Neutrophil (primary cell): ENCODE results near the gene SPEF1.

ENCODE experiments used
- H3K27ac ChIP-seq: fragments of 200-600 bp; sonication (generic); 2 replicates; pipeline ENCODE4 v1.5.1; 2016; ENCODE audit warnings: mild to moderate bottlenecking, moderate library complexity
- H3K27me3 ChIP-seq: fragments of 200-600 bp; sonication (generic); 2 replicates; pipeline ENCODE4 v1.6.0; 2016; ENCODE audit warnings: mild to moderate bottlenecking
- H3K36me3 ChIP-seq: fragments of 200-600 bp; sonication (generic); 2 replicates; pipeline ENCODE4 v1.5.1; 2017
- H3K4me1 ChIP-seq, 2 experiments: fragments of 200-600 bp in 1 of 2; sonication (generic) in 1 of 2; 1 replicate in 1 of 2; 2 replicates in 1 of 2; pipeline versions ENCODE4 v1.5.1 to v1.6.1; 2013 to 2016; ENCODE audit warnings: low read depth in 1 of 2, low read length in 1 of 2, mild to moderate bottlenecking in 1 of 2, moderate library complexity in 1 of 2; ENCODE audit not compliant: control insufficient read depth in 1 of 2, insufficient read depth in 1 of 2
- H3K4me3 ChIP-seq, 2 experiments: fragments of 200-600 bp in 1 of 2; sonication (generic) in 1 of 2; 1 replicate in 1 of 2; 2 replicates in 1 of 2; pipeline ENCODE4 v1.5.1; 2013 to 2016; ENCODE audit warnings: low read depth in 1 of 2, low read length in 1 of 2, mild to moderate bottlenecking in 1 of 2, moderate library complexity in 1 of 2
- H3K9me3 ChIP-seq: fragments of 200-600 bp; sonication (generic); 2 replicates; pipeline ENCODE4 v1.5.1; 2016
- TF ChIP-seq, protein P1 (sequence below): fragments of 200-600 bp; sonication (generic); IDR thresholded peaks from 2 replicates; pipeline ENCODE4 v1.5.1; 2016; ENCODE audit warnings: antibody characterized with exemption

Gene SPEF1

DNA sequence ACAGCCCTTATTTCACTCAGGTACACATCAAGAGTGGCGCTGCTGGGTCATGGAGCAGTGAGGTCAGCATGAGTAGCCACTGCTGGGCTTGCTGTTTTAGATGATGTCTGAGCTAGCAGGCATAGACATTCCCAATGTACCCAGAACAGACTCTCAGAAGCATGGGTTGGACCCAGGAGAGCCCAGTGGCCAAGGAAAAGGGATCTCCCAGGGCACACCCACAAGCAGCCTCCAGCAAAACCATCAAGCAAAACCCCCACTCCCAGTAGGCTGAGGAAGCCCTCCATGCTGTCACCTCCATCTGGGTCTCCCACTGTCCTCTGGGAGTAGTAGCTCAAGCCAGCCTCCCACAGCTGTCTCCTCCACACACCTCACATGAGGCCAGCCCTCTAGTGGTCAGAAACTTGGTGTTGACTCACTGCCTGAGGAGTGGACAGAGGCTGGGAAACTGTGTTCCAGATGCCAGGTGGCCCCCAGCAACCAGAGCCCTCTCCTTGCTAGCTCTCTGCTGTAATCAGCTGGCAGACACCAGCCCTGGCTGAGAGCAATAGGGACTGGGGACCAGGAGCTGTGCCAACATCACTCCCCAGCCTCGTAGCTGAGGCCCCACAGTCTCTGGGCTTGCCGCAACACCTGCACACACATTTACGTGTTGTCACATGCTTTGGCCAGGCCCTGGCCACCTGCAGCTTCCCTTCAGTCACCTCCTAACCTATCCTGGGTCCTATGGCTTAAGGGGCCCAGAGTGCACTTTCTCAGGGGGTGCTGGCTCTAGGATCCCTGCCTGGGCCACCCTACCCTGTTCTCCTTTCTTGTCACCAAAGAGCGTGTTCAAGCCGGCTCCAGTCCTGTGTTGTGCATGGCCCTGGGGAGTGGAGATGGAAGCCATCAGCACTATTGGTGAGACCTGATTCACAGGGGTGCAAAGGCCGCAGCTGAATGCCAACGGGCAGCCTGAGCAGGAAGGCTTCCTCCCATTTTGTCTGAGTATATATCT lies 37.2 kb upstream of the SPEF1 start:
- TF ChIP-seq, protein P1, sequence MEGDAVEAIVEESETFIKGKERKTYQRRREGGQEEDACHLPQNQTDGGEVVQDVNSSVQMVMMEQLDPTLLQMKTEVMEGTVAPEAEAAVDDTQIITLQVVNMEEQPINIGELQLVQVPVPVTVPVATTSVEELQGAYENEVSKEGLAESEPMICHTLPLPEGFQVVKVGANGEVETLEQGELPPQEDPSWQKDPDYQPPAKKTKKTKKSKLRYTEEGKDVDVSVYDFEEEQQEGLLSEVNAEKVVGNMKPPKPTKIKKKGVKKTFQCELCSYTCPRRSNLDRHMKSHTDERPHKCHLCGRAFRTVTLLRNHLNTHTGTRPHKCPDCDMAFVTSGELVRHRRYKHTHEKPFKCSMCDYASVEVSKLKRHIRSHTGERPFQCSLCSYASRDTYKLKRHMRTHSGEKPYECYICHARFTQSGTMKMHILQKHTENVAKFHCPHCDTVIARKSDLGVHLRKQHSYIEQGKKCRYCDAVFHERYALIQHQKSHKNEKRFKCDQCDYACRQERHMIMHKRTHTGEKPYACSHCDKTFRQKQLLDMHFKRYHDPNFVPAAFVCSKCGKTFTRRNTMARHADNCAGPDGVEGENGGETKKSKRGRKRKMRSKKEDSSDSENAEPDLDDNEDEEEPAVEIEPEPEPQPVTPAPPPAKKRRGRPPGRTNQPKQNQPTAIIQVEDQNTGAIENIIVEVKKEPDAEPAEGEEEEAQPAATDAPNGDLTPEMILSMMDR: no peak
- Histone ChIP-seq H3K4me1 (peaks cover 15 to 16% of the 10 kb centered on the region in 2 experiments), H3K27me3 (peaks cover 1% of the 10 kb centered on the region), H3K27ac (no peak overlapping the region), H3K4me3 (no peak overlapping the region), H3K36me3 (peaks cover 10% of the 10 kb centered on the region), H3K9me3 (no peaks in the 10 kb centered on the region)

DNA sequence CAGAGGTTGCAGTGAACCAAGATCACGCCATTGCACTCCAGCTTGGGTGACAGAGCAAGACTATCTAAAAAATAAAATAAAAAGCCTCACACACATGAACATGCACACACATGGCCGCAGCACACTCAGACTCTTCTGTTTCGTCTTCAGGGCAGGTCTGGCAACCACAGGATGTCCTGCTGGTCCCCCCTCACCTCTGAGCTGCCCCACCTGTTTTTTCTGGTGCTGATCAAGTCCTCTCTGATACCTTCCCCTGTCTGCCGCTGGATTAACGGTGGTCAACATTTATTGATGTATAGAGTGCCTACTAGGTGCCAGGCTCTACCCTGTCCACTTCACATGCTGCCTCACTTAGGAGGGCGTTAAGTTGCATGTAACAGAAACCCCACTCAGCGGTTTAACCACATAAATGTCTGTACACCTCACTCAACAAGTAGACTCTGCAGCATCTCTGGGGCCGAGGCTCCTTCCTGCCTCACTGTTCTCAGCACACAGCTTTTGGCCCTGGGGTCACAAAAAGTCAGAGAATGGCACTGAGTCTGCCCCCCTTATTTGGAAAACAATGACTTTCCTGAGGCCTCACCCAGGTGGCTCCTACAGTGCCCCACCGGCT lies 34.6 kb upstream of the SPEF1 start:
- Histone ChIP-seq H3K4me1 (peaks cover 18 to 19% of the 10 kb centered on the region in 2 experiments), H3K9me3 (no peaks in the 10 kb centered on the region), H3K27ac (no peak overlapping the region), H3K4me3 (no peak overlapping the region), H3K36me3 (no peaks in the 10 kb centered on the region), H3K27me3 (peaks cover 19% of the 10 kb centered on the region)
- TF ChIP-seq, protein P1: no peak

DNA sequence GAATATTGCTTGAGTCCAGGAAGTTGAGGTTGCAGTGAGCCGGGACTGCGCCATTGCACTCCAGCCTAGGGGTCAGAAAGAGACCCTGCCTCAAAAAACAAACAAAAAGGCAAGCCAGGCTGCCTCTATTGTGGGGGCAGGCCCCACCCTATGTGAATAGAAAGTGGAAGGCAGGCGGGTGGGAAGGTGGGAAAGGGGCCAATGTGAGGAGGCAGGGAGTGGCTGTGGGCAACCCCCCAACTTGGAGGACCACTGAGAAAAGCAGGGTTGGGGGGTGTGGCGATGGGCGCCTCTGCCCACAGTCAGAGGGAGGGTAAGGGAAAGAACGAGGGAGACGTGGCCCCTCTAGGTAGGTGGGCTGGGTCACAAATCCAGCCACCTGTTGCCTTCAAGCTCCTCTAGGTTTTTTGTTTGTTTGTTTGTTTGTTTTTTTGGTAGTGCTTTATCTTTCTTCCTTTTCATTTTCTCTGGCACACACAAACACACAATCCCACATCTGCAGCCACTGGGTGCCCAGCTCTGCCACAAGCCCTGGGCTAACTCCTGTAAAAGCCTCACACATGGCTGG lies 33.8 kb upstream of the SPEF1 start:
- TF ChIP-seq, protein P1: no peak
- peaks cover 16 to 18% of the 10 kb centered on the region in 2 experiments for H3K4me1 ChIP-seq
- no peak overlapping the region for H3K4me3 ChIP-seq
- H3K36me3 ChIP-seq: no peaks in the 10 kb centered on the region
- no peak overlapping the region for H3K27ac ChIP-seq
- H3K27me3 ChIP-seq: peaks cover 23% of the 10 kb centered on the region
- H3K9me3 ChIP-seq: no peaks in the 10 kb centered on the region

DNA sequence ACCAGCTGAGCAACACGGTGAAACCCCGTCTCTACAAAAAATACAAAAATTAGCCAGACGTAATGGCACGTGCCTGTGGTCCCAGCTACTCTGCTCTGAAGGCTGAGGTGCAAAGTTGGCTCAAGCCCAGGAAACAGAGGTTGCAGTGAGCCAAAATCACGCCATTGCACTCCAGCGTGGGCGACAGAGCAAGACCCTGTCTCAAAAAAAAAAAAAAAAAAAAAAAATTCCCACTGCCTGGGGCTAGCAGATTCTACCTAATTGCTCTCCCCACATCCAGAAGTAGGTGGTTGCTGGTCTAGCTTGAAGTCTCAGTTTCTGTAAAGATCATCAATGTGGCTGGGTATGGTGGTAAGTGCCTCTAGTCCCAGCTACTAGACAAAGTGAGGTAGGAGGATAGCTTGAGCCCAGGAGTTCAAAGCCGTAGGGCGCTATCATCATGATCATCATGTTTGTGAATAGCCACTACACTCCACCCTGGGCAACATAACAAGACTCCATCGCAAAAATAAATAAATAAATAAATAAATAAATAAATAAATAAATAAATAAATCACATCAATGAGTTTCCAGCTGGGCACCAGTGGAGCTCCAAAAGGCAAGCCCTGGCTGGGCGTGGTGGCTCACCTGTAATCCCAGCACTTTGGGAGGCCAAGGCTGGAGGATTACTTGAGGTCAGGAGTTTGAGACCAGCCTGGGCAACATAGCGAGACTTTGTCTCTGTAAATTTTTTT lies 32.8 kb upstream of the SPEF1 start:
- TF ChIP-seq, protein P1: no peak
- peaks cover 23% of the 10 kb centered on the region for H3K27me3 ChIP-seq
- no peak overlapping the region for H3K4me3 ChIP-seq
- no peaks in the 10 kb centered on the region for H3K36me3 ChIP-seq
- no peak overlapping the region for H3K27ac ChIP-seq
- peaks cover 9 to 11% of the 10 kb centered on the region in 2 experiments for H3K4me1 ChIP-seq
- no peaks in the 10 kb centered on the region for H3K9me3 ChIP-seq
